Vagina (tissue), 2 donors: ENCODE measurements around the gene MTX1.

ENCODE experiments used
- POLR2A ChIP-seq, 2 donors: fragments of 450-650 bp; IDR thresholded peaks; one replicate each; pipeline ENCODE4 v1.6.1; 2017; ENCODE audit warnings: antibody characterized with exemption in 2 of 2, mild to moderate bottlenecking in 2 of 2, moderate library complexity in 2 of 2
- TF ChIP-seq, protein P1 (sequence below), 3 experiments: fragments of 450-650 bp in 2 of 3; fragments of 200-600 bp in 1 of 3; sonication (generic) in 1 of 3; IDR thresholded peaks; one replicate each; pipeline ENCODE4 v1.5.1; 2017 to 2019; ENCODE audit warnings: antibody characterized with exemption in 3 of 3, mild to moderate bottlenecking in 2 of 3, moderate library complexity in 2 of 3

DNA sequence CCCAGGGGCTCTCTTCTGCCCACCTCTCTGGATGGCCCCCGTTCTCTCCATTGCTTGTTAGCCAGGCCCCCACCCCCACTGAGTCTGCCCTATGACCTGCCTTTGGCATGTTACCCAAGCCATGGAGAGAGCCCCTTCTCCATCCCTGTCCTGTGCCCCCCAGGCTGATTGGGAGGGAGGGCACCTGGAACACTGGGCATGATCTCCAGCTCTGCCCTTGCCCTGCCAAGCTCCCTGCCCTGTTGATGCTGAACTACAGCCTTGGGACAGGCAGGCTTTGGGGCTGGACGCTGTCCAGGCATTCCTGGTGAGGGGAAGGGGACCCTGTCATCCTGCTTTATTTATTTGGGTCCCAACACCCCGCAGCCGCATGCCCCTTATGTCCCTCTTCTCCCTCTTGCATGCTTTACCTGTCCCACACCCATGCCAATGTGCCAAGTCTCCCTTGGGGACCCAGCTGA lies 24.1 kb upstream of the MTX1 start:
- TF ChIP-seq, protein P1, sequence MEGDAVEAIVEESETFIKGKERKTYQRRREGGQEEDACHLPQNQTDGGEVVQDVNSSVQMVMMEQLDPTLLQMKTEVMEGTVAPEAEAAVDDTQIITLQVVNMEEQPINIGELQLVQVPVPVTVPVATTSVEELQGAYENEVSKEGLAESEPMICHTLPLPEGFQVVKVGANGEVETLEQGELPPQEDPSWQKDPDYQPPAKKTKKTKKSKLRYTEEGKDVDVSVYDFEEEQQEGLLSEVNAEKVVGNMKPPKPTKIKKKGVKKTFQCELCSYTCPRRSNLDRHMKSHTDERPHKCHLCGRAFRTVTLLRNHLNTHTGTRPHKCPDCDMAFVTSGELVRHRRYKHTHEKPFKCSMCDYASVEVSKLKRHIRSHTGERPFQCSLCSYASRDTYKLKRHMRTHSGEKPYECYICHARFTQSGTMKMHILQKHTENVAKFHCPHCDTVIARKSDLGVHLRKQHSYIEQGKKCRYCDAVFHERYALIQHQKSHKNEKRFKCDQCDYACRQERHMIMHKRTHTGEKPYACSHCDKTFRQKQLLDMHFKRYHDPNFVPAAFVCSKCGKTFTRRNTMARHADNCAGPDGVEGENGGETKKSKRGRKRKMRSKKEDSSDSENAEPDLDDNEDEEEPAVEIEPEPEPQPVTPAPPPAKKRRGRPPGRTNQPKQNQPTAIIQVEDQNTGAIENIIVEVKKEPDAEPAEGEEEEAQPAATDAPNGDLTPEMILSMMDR (IDR thresholded peaks at IDR 0.05): no peak
- no peak for TF ChIP-seq POLR2A (IDR thresholded peaks at IDR 0.05)
